HepG2 (cell line): ENCODE measurements around the gene LSMEM2. TPM values are rescaled to one million over a fixed set of nuclear protein-coding genes. Genes with fewer than 3 reads are reported as not detected.

ENCODE experiments used
- CHD2 ChIP-seq: IDR thresholded peaks from 2 replicates; pipeline ENCODE4 v1.6.1; 2011; ENCODE audit warnings: low read depth, low read length, improper control_type of control experiment
- CHD4 ChIP-seq: fragments of 200-600 bp; sonication (generic); IDR thresholded peaks from 2 replicates; pipeline ENCODE4 v1.7.0; 2017; ENCODE audit warnings: mild to moderate bottlenecking, low read length, borderline replicate concordance
- ELF3 ChIP-seq: IDR thresholded peaks from 2 replicates; pipeline ENCODE4 v1.6.1; 2016; ENCODE audit warnings: missing genetic modification reagents, missing compliant biosample characterization
- FOSL2 ChIP-seq: sonication (generic); formaldehyde crosslinking; IDR thresholded peaks from 2 replicates; pipeline ENCODE4 v1.4.0; 2020; ENCODE audit warnings: missing genetic modification reagents
- FOXJ3 ChIP-seq: sonication (generic); formaldehyde crosslinking; IDR thresholded peaks from 2 replicates; pipeline ENCODE4 v1.4.0; 2020; ENCODE audit warnings: missing genetic modification reagents, mild to moderate bottlenecking, borderline replicate concordance
- HDAC2 ChIP-seq: sonication (generic); formaldehyde crosslinking; IDR thresholded peaks from 2 replicates; pipeline ENCODE4 v1.4.0; 2020; ENCODE audit warnings: missing genetic modification reagents
- KLF11 ChIP-seq: IDR thresholded peaks from 2 replicates; pipeline ENCODE4 v1.6.1; 2016; ENCODE audit warnings: missing compliant biosample characterization
- LCORL ChIP-seq, 2 experiments: fragments of 450-650 bp in 1 of 2; sonication (generic) in 1 of 2; formaldehyde crosslinking in 1 of 2; IDR thresholded peaks; 2 replicates each; pipeline versions ENCODE4 v1.5.0 to v1.6.1; 2017 to 2020; ENCODE audit warnings: antibody characterized with exemption in 1 of 2, missing genetic modification reagents in 1 of 2
- MAZ ChIP-seq, 2 experiments: sonication (generic) in 1 of 2; formaldehyde crosslinking in 1 of 2; IDR thresholded peaks; 2 replicates each; pipeline versions ENCODE4 v1.5.0 to v1.6.1; 2012 to 2020; ENCODE audit warnings: low read depth in 2 of 2, mild to moderate bottlenecking in 2 of 2, borderline replicate concordance in 1 of 2, improper control_type of control experiment in 1 of 2, low read length in 1 of 2, missing genetic modification reagents in 1 of 2, moderate library complexity in 1 of 2
- MEIS1 ChIP-seq: sonication (generic); formaldehyde crosslinking; IDR thresholded peaks from 2 replicates; pipeline ENCODE4 v1.9.0; 2021; ENCODE audit warnings: mild to moderate bottlenecking, missing genetic modification reagents, moderate library complexity, borderline replicate concordance
- ZSCAN25 ChIP-seq: sonication (generic); formaldehyde crosslinking; IDR thresholded peaks from 2 replicates; pipeline ENCODE4 v1.8.0; 2022; ENCODE audit warnings: mild to moderate bottlenecking, missing genetic modification reagents
- polyA plus RNA-seq, 8 experiments: library from polyadenylated mRNA; depleted of rRNA in 3 of 8; stranded (reverse) in 7 of 8; unstranded in 1 of 8; fragments of >200 nt; fragmentation: Illumina TruSeq in 4 of 8; extraction: Trizol in 4 of 8; gene quantifications; 2 replicates each; pipeline versions ENCODE4 v1.2.1 to v1.2.3, GENCODE V29; 2011 to 2016; ENCODE audit warnings: low read depth in 4 of 8, missing spikeins in 1 of 8, mixed read lengths in 1 of 8; ENCODE audit not compliant: insufficient read depth in 1 of 8
- total RNA-seq, 5 experiments: library from RNA; depleted of rRNA; stranded (reverse); fragments of >200 nt; fragmentation: Illumina TruSeq; extraction: Trizol; gene quantifications; 2 replicates each; pipeline ENCODE4 v1.2.3, GENCODE V29; 2016; ENCODE audit warnings: low read depth in 1 of 5
- TF ChIP-seq, protein P1 (sequence below): sonication (generic); formaldehyde crosslinking; IDR thresholded peaks from 2 replicates; pipeline ENCODE4 v1.4.0; 2020; ENCODE audit warnings: mild to moderate bottlenecking, missing genetic modification reagents
- TF ChIP-seq, protein P2 (sequence below): sonication (generic); formaldehyde crosslinking; IDR thresholded peaks from 2 replicates; pipeline ENCODE4 v1.4.0; 2020; ENCODE audit warnings: missing genetic modification reagents
- TF ChIP-seq, protein P3 (sequence below): IDR thresholded peaks from 2 replicates; pipeline ENCODE4 v1.4.0; 2020; ENCODE audit warnings: mild to moderate bottlenecking, missing genetic modification reagents
- TF ChIP-seq, protein P4 (sequence below): IDR thresholded peaks from 2 replicates; pipeline ENCODE4 v1.6.1; 2016; ENCODE audit warnings: mild to moderate bottlenecking, missing biosample characterization, missing genetic modification reagents
- TF ChIP-seq, protein P5 (sequence below): sonication (generic); formaldehyde crosslinking; IDR thresholded peaks from 2 replicates; pipeline ENCODE4 v1.4.0; 2020; ENCODE audit warnings: missing genetic modification reagents

The LSMEM2 gene
- total and polyA plus RNA-seq, 2 of the 13 experiments (the other 11 are each of a cell fraction or from before 2014, with no cell fraction given) = 0.07 to 0.41 TPM

DNA sequence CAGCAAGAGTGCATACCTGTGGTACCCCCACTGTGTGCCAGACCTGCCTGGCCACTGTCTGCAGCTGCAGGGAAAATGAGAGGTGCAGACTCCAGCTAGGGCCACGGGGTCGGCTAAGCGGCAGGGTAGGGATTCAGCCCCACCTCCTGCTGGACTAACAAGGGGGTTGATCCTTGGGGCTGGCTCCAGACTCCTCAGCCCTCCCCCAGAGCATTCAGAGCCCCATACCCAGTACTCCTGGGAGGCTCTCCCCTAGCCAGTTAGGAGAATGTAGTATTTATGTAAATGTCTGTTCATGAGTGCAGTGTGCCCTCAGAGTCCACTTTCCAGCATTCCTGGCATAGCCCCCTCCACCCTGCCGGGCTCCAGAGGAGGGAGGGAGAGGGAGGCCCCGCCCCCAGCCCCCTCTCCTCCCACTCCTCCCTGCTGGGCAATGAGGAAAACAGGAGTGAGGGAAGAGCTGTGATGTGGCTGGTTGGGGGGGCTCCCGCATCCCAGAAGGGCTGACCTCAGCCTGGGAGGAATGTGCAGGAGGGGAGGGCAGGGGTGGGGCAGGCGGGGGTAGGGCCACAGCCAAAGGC is 14.4 kb upstream of the LSMEM2 start (continued):
- TF ChIP-seq, protein P1, sequence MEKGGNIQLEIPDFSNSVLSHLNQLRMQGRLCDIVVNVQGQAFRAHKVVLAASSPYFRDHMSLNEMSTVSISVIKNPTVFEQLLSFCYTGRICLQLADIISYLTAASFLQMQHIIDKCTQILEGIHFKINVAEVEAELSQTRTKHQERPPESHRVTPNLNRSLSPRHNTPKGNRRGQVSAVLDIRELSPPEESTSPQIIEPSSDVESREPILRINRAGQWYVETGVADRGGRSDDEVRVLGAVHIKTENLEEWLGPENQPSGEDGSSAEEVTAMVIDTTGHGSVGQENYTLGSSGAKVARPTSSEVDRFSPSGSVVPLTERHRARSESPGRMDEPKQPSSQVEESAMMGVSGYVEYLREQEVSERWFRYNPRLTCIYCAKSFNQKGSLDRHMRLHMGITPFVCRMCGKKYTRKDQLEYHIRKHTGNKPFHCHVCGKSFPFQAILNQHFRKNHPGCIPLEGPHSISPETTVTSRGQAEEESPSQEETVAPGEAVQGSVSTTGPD (CRISPR knock-in tag) = peak; percentile 64; the same call in 1 of the 2 replicates
- TF ChIP-seq HDAC2 (CRISPR knock-in tag) (peak; percentile 66), FOSL2 (peak; percentile 74), ZSCAN25 (CRISPR knock-in tag) (peak; percentile 96), ELF3 (CRISPR knock-in tag) (0 out of 2 replicates have a peak, but pooled peaks have one; percentile 45), KLF11 (CRISPR knock-in tag) (no peak), CHD2 (no peak), MEIS1 (CRISPR knock-in tag) (no peak), CHD4 (0 out of 2 replicates have a peak, but pooled peaks have one; percentile 19), FOXJ3 (CRISPR knock-in tag) (no peak), MAZ (IDR thresholded peaks at IDR 0.05; ENCODE audit: borderline replicate concordance, low read depth, low read length) (peak; percentile 99), MAZ (CRISPR knock-in tag; IDR thresholded peaks at IDR 0.05; ENCODE audit: low read depth) (peak; percentile 64; the same call in 1 of the 2 replicates), LCORL (IDR thresholded peaks at IDR 0.05) (peak; percentile 18; the same call in 1 of the 2 replicates), LCORL (CRISPR knock-in tag; IDR thresholded peaks at IDR 0.05) (peak; percentile 67)
- TF ChIP-seq, protein P2, sequence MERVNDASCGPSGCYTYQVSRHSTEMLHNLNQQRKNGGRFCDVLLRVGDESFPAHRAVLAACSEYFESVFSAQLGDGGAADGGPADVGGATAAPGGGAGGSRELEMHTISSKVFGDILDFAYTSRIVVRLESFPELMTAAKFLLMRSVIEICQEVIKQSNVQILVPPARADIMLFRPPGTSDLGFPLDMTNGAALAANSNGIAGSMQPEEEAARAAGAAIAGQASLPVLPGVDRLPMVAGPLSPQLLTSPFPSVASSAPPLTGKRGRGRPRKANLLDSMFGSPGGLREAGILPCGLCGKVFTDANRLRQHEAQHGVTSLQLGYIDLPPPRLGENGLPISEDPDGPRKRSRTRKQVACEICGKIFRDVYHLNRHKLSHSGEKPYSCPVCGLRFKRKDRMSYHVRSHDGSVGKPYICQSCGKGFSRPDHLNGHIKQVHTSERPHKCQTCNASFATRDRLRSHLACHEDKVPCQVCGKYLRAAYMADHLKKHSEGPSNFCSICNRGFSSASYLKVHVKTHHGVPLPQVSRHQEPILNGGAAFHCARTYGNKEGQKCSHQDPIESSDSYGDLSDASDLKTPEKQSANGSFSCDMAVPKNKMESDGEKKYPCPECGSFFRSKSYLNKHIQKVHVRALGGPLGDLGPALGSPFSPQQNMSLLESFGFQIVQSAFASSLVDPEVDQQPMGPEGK (CRISPR knock-in tag) = peak; percentile 91
- TF ChIP-seq, protein P3, sequence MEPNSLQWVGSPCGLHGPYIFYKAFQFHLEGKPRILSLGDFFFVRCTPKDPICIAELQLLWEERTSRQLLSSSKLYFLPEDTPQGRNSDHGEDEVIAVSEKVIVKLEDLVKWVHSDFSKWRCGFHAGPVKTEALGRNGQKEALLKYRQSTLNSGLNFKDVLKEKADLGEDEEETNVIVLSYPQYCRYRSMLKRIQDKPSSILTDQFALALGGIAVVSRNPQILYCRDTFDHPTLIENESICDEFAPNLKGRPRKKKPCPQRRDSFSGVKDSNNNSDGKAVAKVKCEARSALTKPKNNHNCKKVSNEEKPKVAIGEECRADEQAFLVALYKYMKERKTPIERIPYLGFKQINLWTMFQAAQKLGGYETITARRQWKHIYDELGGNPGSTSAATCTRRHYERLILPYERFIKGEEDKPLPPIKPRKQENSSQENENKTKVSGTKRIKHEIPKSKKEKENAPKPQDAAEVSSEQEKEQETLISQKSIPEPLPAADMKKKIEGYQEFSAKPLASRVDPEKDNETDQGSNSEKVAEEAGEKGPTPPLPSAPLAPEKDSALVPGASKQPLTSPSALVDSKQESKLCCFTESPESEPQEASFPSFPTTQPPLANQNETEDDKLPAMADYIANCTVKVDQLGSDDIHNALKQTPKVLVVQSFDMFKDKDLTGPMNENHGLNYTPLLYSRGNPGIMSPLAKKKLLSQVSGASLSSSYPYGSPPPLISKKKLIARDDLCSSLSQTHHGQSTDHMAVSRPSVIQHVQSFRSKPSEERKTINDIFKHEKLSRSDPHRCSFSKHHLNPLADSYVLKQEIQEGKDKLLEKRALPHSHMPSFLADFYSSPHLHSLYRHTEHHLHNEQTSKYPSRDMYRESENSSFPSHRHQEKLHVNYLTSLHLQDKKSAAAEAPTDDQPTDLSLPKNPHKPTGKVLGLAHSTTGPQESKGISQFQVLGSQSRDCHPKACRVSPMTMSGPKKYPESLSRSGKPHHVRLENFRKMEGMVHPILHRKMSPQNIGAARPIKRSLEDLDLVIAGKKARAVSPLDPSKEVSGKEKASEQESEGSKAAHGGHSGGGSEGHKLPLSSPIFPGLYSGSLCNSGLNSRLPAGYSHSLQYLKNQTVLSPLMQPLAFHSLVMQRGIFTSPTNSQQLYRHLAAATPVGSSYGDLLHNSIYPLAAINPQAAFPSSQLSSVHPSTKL = peak; percentile 59; the same call in 1 of the 2 replicates
- TF ChIP-seq, protein P4, sequence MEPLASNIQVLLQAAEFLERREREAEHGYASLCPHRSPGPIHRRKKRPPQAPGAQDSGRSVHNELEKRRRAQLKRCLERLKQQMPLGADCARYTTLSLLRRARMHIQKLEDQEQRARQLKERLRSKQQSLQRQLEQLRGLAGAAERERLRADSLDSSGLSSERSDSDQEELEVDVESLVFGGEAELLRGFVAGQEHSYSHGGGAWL (CRISPR knock-in tag) = peak; percentile 50; the same call in 1 of the 2 replicates
- TF ChIP-seq, protein P5, sequence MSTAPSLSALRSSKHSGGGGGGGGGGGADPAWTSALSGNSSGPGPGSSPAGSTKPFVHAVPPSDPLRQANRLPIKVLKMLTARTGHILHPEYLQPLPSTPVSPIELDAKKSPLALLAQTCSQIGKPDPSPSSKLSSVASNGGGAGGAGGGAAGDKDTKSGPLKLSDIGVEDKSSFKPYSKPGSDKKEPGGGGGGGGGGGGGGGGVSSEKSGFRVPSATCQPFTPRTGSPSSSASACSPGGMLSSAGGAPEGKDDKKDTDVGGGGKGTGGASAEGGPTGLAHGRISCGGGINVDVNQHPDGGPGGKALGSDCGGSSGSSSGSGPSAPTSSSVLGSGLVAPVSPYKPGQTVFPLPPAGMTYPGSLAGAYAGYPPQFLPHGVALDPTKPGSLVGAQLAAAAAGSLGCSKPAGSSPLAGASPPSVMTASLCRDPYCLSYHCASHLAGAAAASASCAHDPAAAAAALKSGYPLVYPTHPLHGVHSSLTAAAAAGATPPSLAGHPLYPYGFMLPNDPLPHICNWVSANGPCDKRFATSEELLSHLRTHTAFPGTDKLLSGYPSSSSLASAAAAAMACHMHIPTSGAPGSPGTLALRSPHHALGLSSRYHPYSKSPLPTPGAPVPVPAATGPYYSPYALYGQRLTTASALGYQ (CRISPR knock-in tag) = peak; percentile 51; the same call in 1 of the 2 replicates
